HepG2 (cell line): ENCODE measurements around the gene MTUS2. TPM values are rescaled to one million over a fixed set of nuclear protein-coding genes. Genes with fewer than 3 reads are reported as not detected.

ENCODE experiments used
- ATAC-seq: fragments of 200-7000 bp; cut with Tn5 transposase; 3 replicates; pipeline ENCODE4 v1.9.1; 2020; ENCODE audit warnings: mild to moderate bottlenecking, moderate library complexity
- BruUV-seq: library from RNA; stranded (reverse); fragments of 400-500 nt; replicated peaks from 2 replicates; lab custom pipeline; 2021; lab: Mats Ljungman, UMichigan
- CTCF ChIA-PET: fragments of 300-600 bp; formaldehyde crosslinking; extraction: SDS; loops from one replicate; lab custom pipeline; 2021; ENCODE audit warnings: low total read pairs, inconsistent platforms, low intra/inter-chr PET ratio; lab: Yijun Ruan, JAX
- POLR2A ChIA-PET: fragments of 350-600 bp; sonication (Branson Sonifier 250); formaldehyde crosslinking; loops from one replicate; lab custom pipeline; 2020; ENCODE audit warnings: antibody characterized with exemption, inconsistent platforms; lab: Yijun Ruan, JAX
- DNase-seq: peaks from one replicate; pipeline ENCODE4 v3.0.0-alpha.2; 2015; ENCODE audit warnings: low spot score
- FAIRE-seq: peaks from 3 replicates; lab custom pipeline; 2011; peaks lifted over from hg19 to GRCh38; lab: Jason Lieb, UNC
- H2AFZ ChIP-seq: one replicate; pipeline ENCODE4 v1.6.1; 2011; ENCODE audit warnings: low read length, inconsistent platforms
- H3K27ac ChIP-seq: fragments of 300-600 bp; 3 replicates; pipeline ENCODE4 v1.8.0; 2011; ENCODE audit warnings: mixed run types, mild to moderate bottlenecking, mixed read lengths, low read length, inconsistent platforms; ENCODE audit not compliant: insufficient read depth; ENCODE audit errors: extremely low read length
- H3K27me3 ChIP-seq, 2 experiments: fragments of 200-600 bp in 1 of 2; 2 replicates in 1 of 2; 3 replicates in 1 of 2; pipeline versions ENCODE4 v1.6.0 to v1.8.0; 2011; ENCODE audit warnings: low read length in 2 of 2, mild to moderate bottlenecking in 2 of 2, moderate library complexity in 2 of 2, inconsistent platforms in 1 of 2; ENCODE audit not compliant: insufficient read depth in 2 of 2, control insufficient read depth in 1 of 2
- H3K36me3 ChIP-seq, 2 experiments: fragments of 200-600 bp in 1 of 2; replicated peaks in 1 of 2; 2 replicates in 1 of 2; 3 replicates in 1 of 2; pipeline versions ENCODE4 v1.5.1 to v1.8.0; 2011; ENCODE audit warnings: low read length in 2 of 2, inconsistent platforms in 1 of 2; ENCODE audit not compliant: insufficient read depth in 2 of 2, control insufficient read depth in 1 of 2
- H3K4me1 ChIP-seq: 2 replicates; pipeline ENCODE4 v1.5.1; 2012; ENCODE audit warnings: low read length, inconsistent platforms; ENCODE audit not compliant: insufficient read depth
- H3K4me2 ChIP-seq: 2 replicates; pipeline ENCODE4 v1.6.0; 2011; ENCODE audit warnings: low read depth, low read length, inconsistent platforms
- H3K4me3 ChIP-seq, 3 experiments: fragments of 200-600 bp in 1 of 3; sonication (generic), shearing (Covaris generic) in 1 of 3; replicated peaks in 1 of 3; 2 replicates each; pipeline ENCODE4 v1.5.1; 2011 to 2016; ENCODE audit warnings: low read length in 3 of 3, inconsistent platforms in 2 of 3, low read depth in 2 of 3, mild to moderate bottlenecking in 2 of 3, control low read depth in 1 of 3, mixed read lengths in 1 of 3; ENCODE audit not compliant: insufficient read depth in 1 of 3
- H3K79me2 ChIP-seq: one replicate; pipeline ENCODE4 v1.6.1; 2011; ENCODE audit warnings: low read length, inconsistent platforms; ENCODE audit not compliant: insufficient read depth
- H3K9ac ChIP-seq: 2 replicates; pipeline ENCODE4 v1.6.0; 2011; ENCODE audit warnings: mild to moderate bottlenecking, low read depth, low read length, inconsistent platforms; ENCODE audit not compliant: insufficient read depth
- H3K9me3 ChIP-seq: 2 replicates; pipeline ENCODE4 v1.5.1; 2012; ENCODE audit warnings: mild to moderate bottlenecking, low read length
- H4K20me1 ChIP-seq: 2 replicates; pipeline ENCODE4 v1.6.0; 2011; ENCODE audit warnings: inconsistent platforms, mild to moderate bottlenecking, low read length, moderate library complexity; ENCODE audit not compliant: insufficient read depth
- RORA ChIP-seq: sonication (generic); formaldehyde crosslinking; IDR thresholded peaks from 2 replicates; pipeline ENCODE4 v1.5.0; 2020; ENCODE audit warnings: mild to moderate bottlenecking, missing genetic modification reagents, moderate library complexity
- U2AF2 ChIP-seq: fragments of 200-400 bp; formaldehyde crosslinking; IDR thresholded peaks from 2 replicates; pipeline ENCODE4 v1.6.1; 2017; ENCODE audit warnings: low read depth, mild to moderate bottlenecking, low read length
- ZFP62 ChIP-seq: sonication (generic); formaldehyde crosslinking; IDR thresholded peaks from 2 replicates; pipeline ENCODE4 v1.4.0; 2020; ENCODE audit warnings: missing genetic modification reagents
- ZFX ChIP-seq: sonication (generic); formaldehyde crosslinking; IDR thresholded peaks from 2 replicates; pipeline ENCODE4 v1.4.0; 2020; ENCODE audit warnings: mild to moderate bottlenecking, low read depth, missing genetic modification reagents, moderate library complexity
- ZKSCAN1 ChIP-seq: fragments of 150-350 bp; IDR thresholded peaks from 2 replicates; pipeline ENCODE4 v1.6.1; 2014; ENCODE audit warnings: low read length
- ZNF775 ChIP-seq: sonication (generic); formaldehyde crosslinking; IDR thresholded peaks from 2 replicates; pipeline ENCODE4 v1.4.0; 2020; ENCODE audit warnings: missing genetic modification reagents, mild to moderate bottlenecking, moderate library complexity, borderline replicate concordance
- ZNF841 ChIP-seq: sonication (generic); formaldehyde crosslinking; IDR thresholded peaks from 2 replicates; pipeline ENCODE4 v1.8.1; 2023; ENCODE audit warnings: missing genetic modification reagents, borderline replicate concordance
- WGBS: methylation state at CpG from one replicate; pipeline ENCODE4 v1.1.6; 2017; ENCODE audit warnings: low lambda C conversion rate; 5-methylcytosine and 5-hydroxymethylcytosine counted together
- in situ Hi-C: cut with HindIII; loops from 2 replicates; pipeline ENCODE4 v1.10.0; 2017; ENCODE audit warnings: low pct_unique_long_range_greater_than_20kb; ENCODE audit not compliant: extremely low pct_ligation_motif_present
- intact Hi-C: fragments of 100-400 bp; cut with micrococcal nuclease; formaldehyde crosslinking; loops from one replicate; pipeline ENCODE4 v1.10.0; 2022; ENCODE audit not compliant: unreplicated experiment
- polyA plus RNA-seq, 8 experiments: library from polyadenylated mRNA; depleted of rRNA in 3 of 8; stranded (reverse) in 7 of 8; unstranded in 1 of 8; fragments of >200 nt; fragmentation: Illumina TruSeq in 4 of 8; extraction: Trizol in 4 of 8; gene quantifications; 2 replicates each; pipeline versions ENCODE4 v1.2.1 to v1.2.3, GENCODE V29; 2011 to 2016; ENCODE audit warnings: low read depth in 4 of 8, missing spikeins in 1 of 8, mixed read lengths in 1 of 8; ENCODE audit not compliant: insufficient read depth in 1 of 8
- total RNA-seq, 5 experiments: library from RNA; depleted of rRNA; stranded (reverse); fragments of >200 nt; fragmentation: Illumina TruSeq; extraction: Trizol; gene quantifications; 2 replicates each; pipeline ENCODE4 v1.2.3, GENCODE V29; 2016; ENCODE audit warnings: low read depth in 1 of 5
- TF ChIP-seq, protein P1 (sequence below): sonication (generic); formaldehyde crosslinking; IDR thresholded peaks from 2 replicates; pipeline ENCODE4 v1.8.1; 2023; ENCODE audit warnings: mild to moderate bottlenecking, inconsistent platforms, moderate library complexity, missing genetic modification reagents, borderline replicate concordance
- TF ChIP-seq, protein P2 (sequence below): sonication (generic); formaldehyde crosslinking; IDR thresholded peaks from 2 replicates; pipeline ENCODE4 v1.4.0; 2020; ENCODE audit warnings: low read depth, mild to moderate bottlenecking, missing genetic modification reagents
- TF ChIP-seq, protein P3 (sequence below): sonication (generic); formaldehyde crosslinking; IDR thresholded peaks from 2 replicates; pipeline ENCODE4 v1.9.0; 2021; ENCODE audit warnings: missing genetic modification reagents, borderline replicate concordance
- TF ChIP-seq, protein P4 (sequence below): sonication (generic); formaldehyde crosslinking; IDR thresholded peaks from 2 replicates; pipeline ENCODE4 v1.5.1; 2020; ENCODE audit warnings: mild to moderate bottlenecking, missing genetic modification reagents, borderline replicate concordance
- TF ChIP-seq, protein P5 (sequence below): sonication (generic); formaldehyde crosslinking; IDR thresholded peaks from 2 replicates; pipeline ENCODE4 v1.5.0; 2020; ENCODE audit warnings: missing genetic modification reagents, mild to moderate bottlenecking, borderline replicate concordance

MTUS2 gene
- total and polyA plus RNA-seq, 2 of the 13 experiments (the other 11 are each of a cell fraction or from before 2014, with no cell fraction given) = not detected

DNA sequence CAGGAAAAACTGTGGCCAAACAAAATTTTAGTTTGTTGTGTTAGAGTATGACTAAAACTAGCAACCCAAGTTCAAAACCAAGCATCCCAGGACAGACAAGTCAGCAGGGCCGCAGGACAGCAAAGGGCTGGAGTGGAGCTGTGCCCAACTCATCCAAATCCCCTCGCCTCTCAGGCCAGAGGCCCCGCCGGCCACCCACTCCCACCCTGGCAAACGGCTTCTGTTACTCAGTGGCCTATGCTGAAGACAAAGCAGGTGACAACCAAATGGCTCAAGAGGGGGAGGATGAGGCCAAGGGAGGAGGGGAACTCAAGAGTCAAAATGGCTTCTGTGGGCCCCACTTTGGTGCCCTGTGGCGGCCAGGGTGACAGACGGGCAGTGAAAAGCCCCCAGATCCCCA lies 705.6 kb downstream of the MTUS2 start (continued):
- TF ChIP-seq RORA (no peak), ZFX (no peak)
- TF ChIP-seq, protein P1, sequence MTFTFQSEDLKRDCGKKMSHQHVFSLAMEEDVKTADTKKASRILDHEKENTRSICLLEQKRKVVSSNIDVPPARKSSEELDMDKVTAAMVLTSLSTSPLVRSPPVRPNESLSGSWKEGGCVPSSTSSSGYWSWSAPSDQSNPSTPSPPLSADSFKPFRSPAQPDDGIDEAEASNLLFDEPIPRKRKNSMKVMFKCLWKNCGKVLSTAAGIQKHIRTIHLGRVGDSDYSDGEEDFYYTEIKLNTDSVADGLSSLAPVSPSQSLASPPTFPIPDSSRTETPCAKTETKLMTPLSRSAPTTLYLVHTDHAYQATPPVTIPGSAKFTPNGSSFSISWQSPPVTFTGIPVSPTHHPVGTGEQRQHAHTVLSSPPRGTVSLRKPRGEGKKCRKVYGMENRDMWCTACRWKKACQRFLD (CRISPR knock-in tag) = no peak
- TF ChIP-seq, protein P2, sequence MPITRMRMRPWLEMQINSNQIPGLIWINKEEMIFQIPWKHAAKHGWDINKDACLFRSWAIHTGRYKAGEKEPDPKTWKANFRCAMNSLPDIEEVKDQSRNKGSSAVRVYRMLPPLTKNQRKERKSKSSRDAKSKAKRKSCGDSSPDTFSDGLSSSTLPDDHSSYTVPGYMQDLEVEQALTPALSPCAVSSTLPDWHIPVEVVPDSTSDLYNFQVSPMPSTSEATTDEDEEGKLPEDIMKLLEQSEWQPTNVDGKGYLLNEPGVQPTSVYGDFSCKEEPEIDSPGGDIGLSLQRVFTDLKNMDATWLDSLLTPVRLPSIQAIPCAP = no peak

DNA sequence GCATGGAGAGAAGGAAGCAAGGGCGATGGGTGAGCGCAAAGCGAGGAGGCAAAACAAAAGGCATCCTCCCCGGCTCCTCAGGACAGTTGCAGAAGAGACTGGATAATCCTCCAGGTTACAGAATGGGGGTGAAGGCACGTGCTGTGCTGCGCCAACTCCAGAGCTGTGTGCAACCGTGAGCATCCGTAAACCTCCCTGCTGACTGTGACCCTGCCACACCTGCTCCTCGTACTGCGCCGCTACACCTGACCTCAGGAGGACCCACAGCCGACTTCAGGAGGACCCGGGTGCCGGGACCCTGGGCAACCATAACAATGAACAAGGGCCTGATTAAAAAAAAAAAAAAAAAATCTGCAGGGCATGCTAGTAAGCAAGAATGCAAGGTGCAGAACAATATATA lies 706.6 kb downstream of the MTUS2 start:
- POLR2A ChIA-PET = no interaction called here
- no peaks in the 10 kb centered on the region; the same call in 1 of the 2 replicates for H4K20me1 ChIP-seq
- H3K4me2 ChIP-seq = no peak overlapping the region
- H2AFZ ChIP-seq = no peak overlapping the region
- H3K36me3 ChIP-seq = peaks cover 42 to 80% of the 10 kb centered on the region in 2 experiments
- in situ Hi-C loops = no loop called here
- H3K4me1 ChIP-seq = no peaks in the 10 kb centered on the region
- FAIRE-seq (no peak), DNase-seq (no peak), ATAC-seq (no peak)
- no peak overlapping the region for H3K9ac ChIP-seq
- BruUV-seq = no TSS peak
- no peak overlapping the region for H3K27ac ChIP-seq
- H3K4me3 ChIP-seq = no peak overlapping the region
- intact Hi-C loops = no loop called here
- no peaks in the 10 kb centered on the region for H3K79me2 ChIP-seq
- CTCF ChIA-PET = no interaction called here
- no peaks in the 10 kb centered on the region for H3K27me3 ChIP-seq
- no peaks in the 10 kb centered on the region for H3K9me3 ChIP-seq
- 96% methylated on average over 14 of the region's 14 CpGs for WGBS
- TF ChIP-seq U2AF2 = no peak
- TF ChIP-seq ZKSCAN1 = no peak
- TF ChIP-seq ZFP62 (CRISPR knock-in tag) = no peak
- no peak for TF ChIP-seq ZNF841 (CRISPR knock-in tag)
- TF ChIP-seq, protein P3, sequence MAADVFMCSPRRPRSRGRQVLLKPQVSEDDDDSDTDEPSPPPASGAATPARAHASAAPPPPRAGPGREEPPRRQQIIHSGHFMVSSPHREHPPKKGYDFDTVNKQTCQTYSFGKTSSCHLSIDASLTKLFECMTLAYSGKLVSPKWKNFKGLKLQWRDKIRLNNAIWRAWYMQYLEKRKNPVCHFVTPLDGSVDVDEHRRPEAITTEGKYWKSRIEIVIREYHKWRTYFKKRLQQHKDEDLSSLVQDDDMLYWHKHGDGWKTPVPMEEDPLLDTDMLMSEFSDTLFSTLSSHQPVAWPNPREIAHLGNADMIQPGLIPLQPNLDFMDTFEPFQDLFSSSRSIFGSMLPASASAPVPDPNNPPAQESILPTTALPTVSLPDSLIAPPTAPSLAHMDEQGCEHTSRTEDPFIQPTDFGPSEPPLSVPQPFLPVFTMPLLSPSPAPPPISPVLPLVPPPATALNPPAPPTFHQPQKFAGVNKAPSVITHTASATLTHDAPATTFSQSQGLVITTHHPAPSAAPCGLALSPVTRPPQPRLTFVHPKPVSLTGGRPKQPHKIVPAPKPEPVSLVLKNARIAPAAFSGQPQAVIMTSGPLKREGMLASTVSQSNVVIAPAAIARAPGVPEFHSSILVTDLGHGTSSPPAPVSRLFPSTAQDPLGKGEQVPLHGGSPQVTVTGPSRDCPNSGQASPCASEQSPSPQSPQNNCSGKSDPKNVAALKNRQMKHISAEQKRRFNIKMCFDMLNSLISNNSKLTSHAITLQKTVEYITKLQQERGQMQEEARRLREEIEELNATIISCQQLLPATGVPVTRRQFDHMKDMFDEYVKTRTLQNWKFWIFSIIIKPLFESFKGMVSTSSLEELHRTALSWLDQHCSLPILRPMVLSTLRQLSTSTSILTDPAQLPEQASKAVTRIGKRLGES = no peak
- TF ChIP-seq, protein P4, sequence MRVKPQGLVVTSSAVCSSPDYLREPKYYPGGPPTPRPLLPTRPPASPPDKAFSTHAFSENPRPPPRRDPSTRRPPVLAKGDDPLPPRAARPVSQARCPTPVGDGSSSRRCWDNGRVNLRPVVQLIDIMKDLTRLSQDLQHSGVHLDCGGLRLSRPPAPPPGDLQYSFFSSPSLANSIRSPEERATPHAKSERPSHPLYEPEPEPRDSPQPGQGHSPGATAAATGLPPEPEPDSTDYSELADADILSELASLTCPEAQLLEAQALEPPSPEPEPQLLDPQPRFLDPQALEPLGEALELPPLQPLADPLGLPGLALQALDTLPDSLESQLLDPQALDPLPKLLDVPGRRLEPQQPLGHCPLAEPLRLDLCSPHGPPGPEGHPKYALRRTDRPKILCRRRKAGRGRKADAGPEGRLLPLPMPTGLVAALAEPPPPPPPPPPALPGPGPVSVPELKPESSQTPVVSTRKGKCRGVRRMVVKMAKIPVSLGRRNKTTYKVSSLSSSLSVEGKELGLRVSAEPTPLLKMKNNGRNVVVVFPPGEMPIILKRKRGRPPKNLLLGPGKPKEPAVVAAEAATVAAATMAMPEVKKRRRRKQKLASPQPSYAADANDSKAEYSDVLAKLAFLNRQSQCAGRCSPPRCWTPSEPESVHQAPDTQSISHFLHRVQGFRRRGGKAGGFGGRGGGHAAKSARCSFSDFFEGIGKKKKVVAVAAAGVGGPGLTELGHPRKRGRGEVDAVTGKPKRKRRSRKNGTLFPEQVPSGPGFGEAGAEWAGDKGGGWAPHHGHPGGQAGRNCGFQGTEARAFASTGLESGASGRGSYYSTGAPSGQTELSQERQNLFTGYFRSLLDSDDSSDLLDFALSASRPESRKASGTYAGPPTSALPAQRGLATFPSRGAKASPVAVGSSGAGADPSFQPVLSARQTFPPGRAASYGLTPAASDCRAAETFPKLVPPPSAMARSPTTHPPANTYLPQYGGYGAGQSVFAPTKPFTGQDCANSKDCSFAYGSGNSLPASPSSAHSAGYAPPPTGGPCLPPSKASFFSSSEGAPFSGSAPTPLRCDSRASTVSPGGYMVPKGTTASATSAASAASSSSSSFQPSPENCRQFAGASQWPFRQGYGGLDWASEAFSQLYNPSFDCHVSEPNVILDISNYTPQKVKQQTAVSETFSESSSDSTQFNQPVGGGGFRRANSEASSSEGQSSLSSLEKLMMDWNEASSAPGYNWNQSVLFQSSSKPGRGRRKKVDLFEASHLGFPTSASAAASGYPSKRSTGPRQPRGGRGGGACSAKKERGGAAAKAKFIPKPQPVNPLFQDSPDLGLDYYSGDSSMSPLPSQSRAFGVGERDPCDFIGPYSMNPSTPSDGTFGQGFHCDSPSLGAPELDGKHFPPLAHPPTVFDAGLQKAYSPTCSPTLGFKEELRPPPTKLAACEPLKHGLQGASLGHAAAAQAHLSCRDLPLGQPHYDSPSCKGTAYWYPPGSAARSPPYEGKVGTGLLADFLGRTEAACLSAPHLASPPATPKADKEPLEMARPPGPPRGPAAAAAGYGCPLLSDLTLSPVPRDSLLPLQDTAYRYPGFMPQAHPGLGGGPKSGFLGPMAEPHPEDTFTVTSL (CRISPR knock-in tag) = no peak
- TF ChIP-seq ZNF775 (CRISPR knock-in tag) = no peak
- TF ChIP-seq, protein P5, sequence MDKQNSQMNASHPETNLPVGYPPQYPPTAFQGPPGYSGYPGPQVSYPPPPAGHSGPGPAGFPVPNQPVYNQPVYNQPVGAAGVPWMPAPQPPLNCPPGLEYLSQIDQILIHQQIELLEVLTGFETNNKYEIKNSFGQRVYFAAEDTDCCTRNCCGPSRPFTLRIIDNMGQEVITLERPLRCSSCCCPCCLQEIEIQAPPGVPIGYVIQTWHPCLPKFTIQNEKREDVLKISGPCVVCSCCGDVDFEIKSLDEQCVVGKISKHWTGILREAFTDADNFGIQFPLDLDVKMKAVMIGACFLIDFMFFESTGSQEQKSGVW = no peak
